Cardiac fibroblast (primary cell): ENCODE data around the gene LMAN1.

ENCODE experiments used
- DNase-seq, 2 donors: peaks; one replicate each; pipeline versions ENCODE4 v3.0.0 to v3.0.0-alpha.2; 2010; ENCODE audit warnings: low read depth in 2 of 2
- H3K4me3 ChIP-seq, 2 donors: replicated peaks in 1 of 2; 1 replicate in 1 of 2; 2 replicates in 1 of 2; pipeline ENCODE4 v1.5.1; 2011; ENCODE audit warnings: low read depth in 2 of 2, low read length in 2 of 2, mild to moderate bottlenecking in 2 of 2, moderate library complexity in 1 of 2
- TF ChIP-seq, protein P1 (sequence below): IDR thresholded peaks from one replicate; pipeline ENCODE4 v1.5.1; 2011; ENCODE audit warnings: low read depth, mild to moderate bottlenecking, low read length, inconsistent platforms

LMAN1 gene

DNA sequence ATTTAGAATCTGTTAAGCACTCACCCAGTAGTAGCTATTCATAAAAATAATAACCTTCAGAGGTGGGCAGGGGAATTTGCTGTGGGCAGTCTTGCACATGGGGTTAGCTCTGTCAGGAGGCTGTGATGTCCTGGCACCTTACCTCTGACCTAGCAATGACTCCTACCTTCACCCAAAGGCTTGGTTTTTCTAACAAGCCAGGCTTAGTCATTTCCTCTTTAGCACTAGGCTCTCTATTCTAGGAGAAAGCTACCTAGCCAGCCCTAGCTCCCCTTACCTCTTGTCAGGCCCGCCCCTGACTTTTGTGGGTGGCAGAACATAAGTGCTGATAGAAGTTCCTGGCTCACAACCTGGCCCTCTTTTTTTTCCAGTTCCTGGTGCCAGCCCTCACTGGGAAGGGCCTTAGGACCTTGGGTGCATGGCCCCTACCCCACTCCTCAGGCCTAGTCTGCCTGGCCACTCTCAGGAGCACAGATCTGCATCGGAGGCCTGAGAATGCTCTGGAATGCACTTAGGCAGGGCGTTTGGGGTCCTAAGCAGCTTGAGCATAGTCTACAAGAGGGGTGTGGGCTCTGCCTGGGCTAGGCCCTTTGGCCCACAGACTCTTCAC lies 58.3 kb downstream of the LMAN1 start:
- H3K4me3 ChIP-seq: no peak overlapping the region
- TF ChIP-seq, protein P1, sequence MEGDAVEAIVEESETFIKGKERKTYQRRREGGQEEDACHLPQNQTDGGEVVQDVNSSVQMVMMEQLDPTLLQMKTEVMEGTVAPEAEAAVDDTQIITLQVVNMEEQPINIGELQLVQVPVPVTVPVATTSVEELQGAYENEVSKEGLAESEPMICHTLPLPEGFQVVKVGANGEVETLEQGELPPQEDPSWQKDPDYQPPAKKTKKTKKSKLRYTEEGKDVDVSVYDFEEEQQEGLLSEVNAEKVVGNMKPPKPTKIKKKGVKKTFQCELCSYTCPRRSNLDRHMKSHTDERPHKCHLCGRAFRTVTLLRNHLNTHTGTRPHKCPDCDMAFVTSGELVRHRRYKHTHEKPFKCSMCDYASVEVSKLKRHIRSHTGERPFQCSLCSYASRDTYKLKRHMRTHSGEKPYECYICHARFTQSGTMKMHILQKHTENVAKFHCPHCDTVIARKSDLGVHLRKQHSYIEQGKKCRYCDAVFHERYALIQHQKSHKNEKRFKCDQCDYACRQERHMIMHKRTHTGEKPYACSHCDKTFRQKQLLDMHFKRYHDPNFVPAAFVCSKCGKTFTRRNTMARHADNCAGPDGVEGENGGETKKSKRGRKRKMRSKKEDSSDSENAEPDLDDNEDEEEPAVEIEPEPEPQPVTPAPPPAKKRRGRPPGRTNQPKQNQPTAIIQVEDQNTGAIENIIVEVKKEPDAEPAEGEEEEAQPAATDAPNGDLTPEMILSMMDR: no peak
- DNase-seq: no peak

DNA sequence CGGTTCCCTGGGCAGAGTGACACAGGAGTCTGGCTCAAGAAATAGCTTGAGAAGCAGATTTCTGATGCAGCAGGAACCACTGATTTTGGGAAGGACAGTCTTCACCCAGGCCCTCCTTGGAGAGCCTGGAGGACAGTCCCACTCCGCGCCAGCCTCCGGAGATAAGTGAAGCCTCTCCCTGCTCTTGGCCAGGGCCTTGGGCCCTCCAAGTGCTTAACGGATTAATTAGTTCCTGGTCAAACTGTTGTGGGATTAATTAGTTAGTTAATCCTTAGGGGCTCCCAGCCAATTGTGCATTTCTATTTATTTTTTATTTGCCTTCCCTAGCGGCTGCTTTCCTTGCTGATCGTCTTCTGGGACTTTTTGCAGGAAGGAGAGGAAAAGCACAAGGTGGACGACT lies 60.2 kb downstream of the LMAN1 start:
- DNase-seq: no peak
- TF ChIP-seq, protein P1: no peak
- no peak overlapping the region for H3K4me3 ChIP-seq

DNA sequence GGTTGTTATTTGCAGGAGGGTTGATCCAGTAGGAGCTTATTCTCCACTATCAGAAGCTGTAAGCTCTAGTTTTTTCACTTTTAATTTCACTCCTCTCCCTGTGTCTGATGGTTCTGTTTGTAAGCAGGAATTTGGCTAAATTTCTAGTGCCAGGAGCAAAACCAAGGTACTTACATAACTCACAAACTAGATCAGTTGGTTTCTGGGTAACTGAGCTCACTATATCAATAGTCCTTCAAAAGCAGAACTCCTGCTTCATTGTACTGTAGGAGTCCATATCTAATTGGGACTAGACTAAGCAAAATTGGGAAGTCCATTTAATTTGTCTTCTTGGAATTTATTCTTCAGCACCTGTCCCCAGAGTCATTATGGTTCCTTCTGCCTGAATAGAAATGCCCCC lies 65.7 kb downstream of the LMAN1 start:
- H3K4me3 ChIP-seq: no peak overlapping the region
- DNase-seq: no peak
- TF ChIP-seq, protein P1: no peak

DNA sequence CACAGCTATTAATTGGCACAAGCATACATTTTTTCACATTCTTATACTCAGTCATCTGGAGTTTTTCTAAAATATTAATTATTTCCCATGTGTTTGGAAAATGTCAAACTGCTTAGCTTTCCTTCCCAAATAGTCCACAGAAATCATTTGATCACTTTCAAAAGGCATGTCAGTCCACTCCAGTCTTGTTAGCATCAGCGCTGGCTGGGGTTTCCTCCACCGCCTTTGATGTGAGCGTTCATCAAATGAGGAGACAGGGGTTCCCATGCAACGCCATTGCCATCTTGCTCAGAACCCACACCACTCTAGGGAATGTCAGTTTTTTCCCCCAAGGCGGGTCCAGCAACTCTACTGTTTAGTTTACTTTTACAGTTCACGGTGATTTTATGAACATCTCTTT lies 72.7 kb downstream of the LMAN1 start:
- TF ChIP-seq, protein P1: no peak
- DNase-seq: no peak

DNA sequence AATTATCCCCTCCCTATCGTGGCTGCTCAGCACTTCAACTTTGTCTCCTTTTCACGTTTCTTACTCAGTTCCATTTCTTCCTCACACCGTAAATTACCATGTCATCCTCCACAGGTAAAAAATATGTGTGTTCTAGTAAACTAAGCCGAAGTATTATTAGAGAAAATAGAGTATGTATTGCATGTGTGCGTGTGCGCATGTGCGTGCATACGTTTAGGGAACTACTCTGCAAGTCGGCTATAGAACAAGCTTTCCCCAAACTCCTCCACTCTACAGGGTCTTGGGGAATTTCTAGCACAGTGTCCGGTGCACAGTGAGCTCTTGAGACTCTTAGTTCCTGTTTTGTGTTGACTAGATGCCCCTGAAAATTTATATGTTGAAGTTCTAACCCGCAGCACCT lies 76.7 kb downstream of the LMAN1 start:
- DNase-seq: no peak
- TF ChIP-seq, protein P1: no peak
- no peak overlapping the region for H3K4me3 ChIP-seq

More for the DNA sequence above, 72.7 kb downstream of the LMAN1 start:
- H3K4me3 ChIP-seq: no peak overlapping the region

DNA sequence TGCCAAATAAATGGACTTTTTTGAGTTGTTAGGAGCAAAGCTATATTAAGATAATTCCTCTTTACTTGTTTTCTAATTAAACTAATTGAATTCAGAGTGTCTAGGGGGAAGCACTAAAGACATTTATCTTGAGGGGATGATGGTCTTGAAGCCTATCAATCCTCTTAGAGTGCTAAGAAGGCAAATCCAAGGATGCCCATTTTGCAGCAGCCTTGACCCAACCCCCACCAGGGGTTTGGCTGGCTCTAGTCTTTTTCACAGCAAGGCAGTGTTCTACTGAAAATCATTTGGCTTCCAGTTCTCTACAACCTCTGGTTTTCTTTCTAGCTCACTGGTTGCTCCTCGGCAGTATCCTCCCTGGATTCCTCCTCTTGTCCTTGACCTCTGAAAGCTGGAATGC lies 79.3 kb downstream of the LMAN1 start:
- TF ChIP-seq, protein P1: no peak
- no peak for DNase-seq

DNA sequence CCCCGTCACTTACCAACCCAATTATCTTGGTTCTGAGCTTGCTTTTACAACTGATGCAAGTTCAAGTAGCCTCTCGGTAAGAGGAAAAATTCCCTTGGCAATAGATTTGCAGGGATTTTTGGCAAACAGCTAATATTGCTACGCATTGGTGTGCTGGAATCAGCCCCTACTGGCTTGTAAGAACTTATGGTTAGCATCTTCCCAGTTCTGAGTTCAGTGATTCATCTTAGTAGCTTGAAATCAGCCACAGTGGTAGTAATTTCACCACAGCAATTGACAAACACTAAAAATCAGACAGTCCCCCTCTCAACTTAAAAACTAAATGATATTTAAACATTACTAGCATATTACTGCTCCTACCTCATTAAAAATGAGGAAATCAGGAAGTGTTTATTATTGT lies 79.9 kb downstream of the LMAN1 start:
- no peak overlapping the region for H3K4me3 ChIP-seq
- DNase-seq: no peak
- TF ChIP-seq, protein P1: no peak

More for the DNA sequence above, 79.3 kb downstream of the LMAN1 start:
- no peak overlapping the region for H3K4me3 ChIP-seq
